ENCODE results near the gene NOS1AP. TPM values are rescaled to one million over a fixed set of nuclear protein-coding genes. Genes with fewer than 3 reads are reported as not detected.

NOS1AP gene
- total and polyA plus RNA-seq, 9 of the 15 experiments (the other 6 are each of a cell fraction or from before 2014, with no cell fraction given): 0.07 to 1.5 (median 0.22) TPM

DNA sequence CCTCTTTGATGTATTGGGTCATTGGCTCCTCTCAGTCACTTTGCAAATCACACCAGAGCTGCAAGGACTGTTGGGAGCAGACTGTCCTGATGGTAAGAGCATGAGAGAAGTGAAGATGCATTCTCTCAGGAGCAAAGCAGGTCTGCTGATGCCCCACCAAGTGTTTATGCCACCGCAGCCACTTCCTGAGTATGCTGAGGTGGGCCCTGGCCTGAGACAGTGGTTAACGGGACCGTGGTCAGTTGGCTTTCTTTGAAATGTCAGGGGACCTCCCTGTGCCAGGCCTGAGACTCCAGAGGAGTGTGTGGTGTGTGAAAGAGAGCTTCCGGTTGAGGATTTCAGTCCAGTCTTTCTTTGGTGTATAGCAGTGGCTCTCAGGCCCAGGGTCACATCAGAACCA lies 227.7 kb downstream of the NOS1AP start (continued):
- TF ChIP-seq, protein P1, sequence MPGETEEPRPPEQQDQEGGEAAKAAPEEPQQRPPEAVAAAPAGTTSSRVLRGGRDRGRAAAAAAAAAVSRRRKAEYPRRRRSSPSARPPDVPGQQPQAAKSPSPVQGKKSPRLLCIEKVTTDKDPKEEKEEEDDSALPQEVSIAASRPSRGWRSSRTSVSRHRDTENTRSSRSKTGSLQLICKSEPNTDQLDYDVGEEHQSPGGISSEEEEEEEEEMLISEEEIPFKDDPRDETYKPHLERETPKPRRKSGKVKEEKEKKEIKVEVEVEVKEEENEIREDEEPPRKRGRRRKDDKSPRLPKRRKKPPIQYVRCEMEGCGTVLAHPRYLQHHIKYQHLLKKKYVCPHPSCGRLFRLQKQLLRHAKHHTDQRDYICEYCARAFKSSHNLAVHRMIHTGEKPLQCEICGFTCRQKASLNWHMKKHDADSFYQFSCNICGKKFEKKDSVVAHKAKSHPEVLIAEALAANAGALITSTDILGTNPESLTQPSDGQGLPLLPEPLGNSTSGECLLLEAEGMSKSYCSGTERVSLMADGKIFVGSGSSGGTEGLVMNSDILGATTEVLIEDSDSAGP (CRISPR knock-in tag; IDR thresholded peaks at IDR 0.05): no peak
- no peak for TF ChIP-seq TOE1 (IDR thresholded peaks at IDR 0.05; ENCODE audit: borderline replicate concordance)
- TF ChIP-seq TOE1 (CRISPR knock-in tag; IDR thresholded peaks at IDR 0.05; ENCODE audit: borderline replicate concordance, low read depth): no peak
- TF ChIP-seq NR2C2 (CRISPR knock-in tag; IDR thresholded peaks at IDR 0.05): no peak
- no peak for TF ChIP-seq NR2C2 (tag; IDR thresholded peaks at IDR 0.05)
- TF ChIP-seq KDM5B (IDR thresholded peaks at IDR 0.05; ENCODE audit: insufficient replicate concordance, low read depth, low read length): no peak

DNA sequence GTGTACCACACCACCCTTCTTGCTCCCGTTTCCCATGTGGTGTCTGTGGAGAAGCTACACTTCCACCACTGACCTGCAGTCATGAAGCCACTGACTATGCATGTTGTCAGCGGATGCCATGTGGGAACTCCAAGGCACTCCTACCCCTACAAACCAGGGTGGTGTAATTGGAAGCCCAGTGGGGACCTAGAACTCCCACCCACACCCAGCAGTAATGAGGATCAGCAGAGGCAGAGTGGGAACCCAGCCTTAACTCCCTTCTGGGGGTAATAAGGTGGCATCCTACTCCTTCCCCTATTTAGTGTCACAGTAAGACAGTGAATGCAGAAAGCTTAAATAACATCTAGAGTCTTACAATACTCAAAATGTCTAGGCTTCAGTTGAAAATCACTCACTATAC lies 228.8 kb downstream of the NOS1AP start:
- WGBS (ENCODE audit: insufficient coverage, low coverage, missing lambda C conversion rate): 0% methylated on average over 2 of the region's 2 CpGs
- Histone ChIP-seq H3K4me1 (replicated peaks in 1 of 2; ENCODE audit: control insufficient read depth in 2 of 2, insufficient read depth in 2 of 2, low read length in 2 of 2) (no peaks in the 10 kb centered on the region; a peak in 1 of 5 replicates), H3K9me1 (ENCODE audit: control insufficient read depth, insufficient read depth, low read length) (no peaks in the 10 kb centered on the region), H4K20me1 (replicated peaks; ENCODE audit: control insufficient read depth, insufficient read depth, low read length) (no peaks in the 10 kb centered on the region), H3K9me3 (replicated peaks; ENCODE audit: control insufficient read depth, insufficient read depth, low read depth, low read length) (no peaks in the 10 kb centered on the region), H3K4me2 (ENCODE audit: insufficient read depth, low read length) (no peak overlapping the region), H3K79me2 (ENCODE audit: control insufficient read depth, insufficient read depth, low read length) (no peaks in the 10 kb centered on the region), H3K36me3 (ENCODE audit: control insufficient read depth, insufficient read depth, low read length) (no peaks in the 10 kb centered on the region), H2AFZ (ENCODE audit: low read depth, low read length) (no peak overlapping the region), H3K27me3 (ENCODE audit: control insufficient read depth in 2 of 2, insufficient read depth in 2 of 2, low read length in 2 of 2) (peaks cover 6 to 18% of the 10 kb centered on the region in 2 experiments; a peak in 3 of 5 replicates), H3K9ac (ENCODE audit: insufficient read depth in 1 of 2, low read depth in 2 of 2, low read length in 2 of 2) (no peak overlapping the region; a peak in 1 of 4 replicates), H3K4me3 (no peak overlapping the region), H3K27ac (ENCODE audit: extremely low read depth, low read depth, low read length) (no peak overlapping the region)
- ATAC-seq (no peak; the same call in 2 of the 3 replicates), DNase-seq (ENCODE audit: extremely low read depth in 1 of 4, low spot score in 3 of 4) (no peak), FAIRE-seq (no peak)
- in situ Hi-C loops (cut with MboI) (no loop called here), intact Hi-C loops (cut with micrococcal nuclease) (no loop called here)
- ChIA-PET POLR2A (interaction anchor here (1.2 kb wide), 1 partner anchor 8 kb away, joined by 3 read pairs; no protein-coding TSS in a partner anchor), CTCF (ENCODE audit: low intra/inter-chr PET ratio) (no interaction called here)
- BruUV-seq (replicated peaks): no TSS peak
- TF ChIP-seq SLC30A9 (CRISPR knock-in tag; IDR thresholded peaks at IDR 0.05): no peak
- TF ChIP-seq SIX5 (IDR thresholded peaks at IDR 0.05; ENCODE audit: borderline replicate concordance in 1 of 2, insufficient read depth in 1 of 2, low read depth in 1 of 2, low read length in 2 of 2): no peak
- TF ChIP-seq KDM2B (CRISPR knock-in tag; IDR thresholded peaks at IDR 0.05): no peak
- TF ChIP-seq PRMT5 (CRISPR knock-in tag; IDR thresholded peaks at IDR 0.05): no peak
- TF ChIP-seq POU5F1 (IDR thresholded peaks at IDR 0.05; ENCODE audit: borderline replicate concordance, low read depth, low read length, partially characterized antibody): no peak
- TF ChIP-seq, protein P2, sequence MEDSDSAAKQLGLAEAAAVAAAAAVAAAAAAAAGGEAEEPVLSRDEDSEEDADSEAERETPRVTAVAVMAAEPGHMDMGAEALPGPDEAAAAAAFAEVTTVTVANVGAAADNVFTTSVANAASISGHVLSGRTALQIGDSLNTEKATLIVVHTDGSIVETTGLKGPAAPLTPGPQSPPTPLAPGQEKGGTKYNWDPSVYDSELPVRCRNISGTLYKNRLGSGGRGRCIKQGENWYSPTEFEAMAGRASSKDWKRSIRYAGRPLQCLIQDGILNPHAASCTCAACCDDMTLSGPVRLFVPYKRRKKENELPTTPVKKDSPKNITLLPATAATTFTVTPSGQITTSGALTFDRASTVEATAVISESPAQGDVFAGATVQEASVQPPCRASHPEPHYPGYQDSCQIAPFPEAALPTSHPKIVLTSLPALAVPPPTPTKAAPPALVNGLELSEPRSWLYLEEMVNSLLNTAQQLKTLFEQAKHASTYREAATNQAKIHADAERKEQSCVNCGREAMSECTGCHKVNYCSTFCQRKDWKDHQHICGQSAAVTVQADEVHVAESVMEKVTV (CRISPR knock-in tag; IDR thresholded peaks at IDR 0.05): no peak
- TF ChIP-seq SMAD3 (CRISPR knock-in tag; conservative IDR thresholded peaks at IDR 0.05): no peak
- TF ChIP-seq EP300 (IDR thresholded peaks at IDR 0.05; ENCODE audit: low read length): no peak
- TF ChIP-seq FOXK1 (CRISPR knock-in tag; IDR thresholded peaks at IDR 0.05; ENCODE audit: borderline replicate concordance): no peak
- TF ChIP-seq ZEB2 (IDR thresholded peaks at IDR 0.05): no peak
- no peak for TF ChIP-seq FOXK2 (conservative IDR thresholded peaks at IDR 0.05 in 1 of 2, IDR thresholded peaks at IDR 0.05 in 1 of 2; ENCODE audit: low read depth in 2 of 2)
- no peak for TF ChIP-seq ZKSCAN8 (CRISPR knock-in tag; IDR thresholded peaks at IDR 0.05)
- TF ChIP-seq ZKSCAN1 (IDR thresholded peaks at IDR 0.05; ENCODE audit: low read depth, low read length): no peak
